PC-3 (cell line): ENCODE data around the gene SLC12A3. TPM values are rescaled to one million over a fixed set of nuclear protein-coding genes. Genes with fewer than 3 reads are reported as not detected.

ENCODE experiments used
- ATAC-seq: fragments of 200-7000 bp; cut with Tn5 transposase; 2 replicates; pipeline ENCODE4 v1.9.1; 2020; ENCODE audit warnings: mild to moderate bottlenecking, moderate library complexity
- BruUV-seq: library from RNA; stranded (reverse); fragments of 400-500 nt; replicated peaks from 2 replicates; lab custom pipeline; 2021; lab: Mats Ljungman, UMichigan
- CTCF ChIA-PET: fragments of 300-600 bp; sonication (Branson Sonifier 250); formaldehyde crosslinking; loops from one replicate; lab custom pipeline; 2022; ENCODE audit warnings: antibody characterized with exemption; lab: Charles Lee
- POLR2A ChIA-PET: fragments of 300-600 bp; sonication (Branson Sonifier 250); formaldehyde crosslinking; loops from one replicate; lab custom pipeline; 2022; ENCODE audit warnings: antibody characterized with exemption; ENCODE audit not compliant: unreplicated experiment; lab: Charles Lee
- DNase-seq: peaks from one replicate; pipeline ENCODE4 v3.0.0-alpha.2; 2015
- H2AFZ ChIP-seq: fragments of 300-600 bp; sonication (generic); 2 replicates; pipeline ENCODE4 v1.6.0; 2016; ENCODE audit warnings: antibody characterized with exemption, low read length
- H3F3A ChIP-seq: fragments of 300-600 bp; sonication (generic); one replicate; pipeline ENCODE4 v1.6.0; 2017; ENCODE audit warnings: antibody characterized with exemption, low read length, control low read depth, mild to moderate bottlenecking; ENCODE audit not compliant: unreplicated experiment
- H3K27ac ChIP-seq: fragments of 300-600 bp; sonication (generic); 2 replicates; pipeline ENCODE4 v1.5.1; 2016; ENCODE audit warnings: mild to moderate bottlenecking, low read length
- H3K27me3 ChIP-seq: fragments of 300-600 bp; sonication (generic); 2 replicates; pipeline ENCODE4 v1.6.1; 2016; ENCODE audit warnings: low read length, mixed read lengths
- H3K36me3 ChIP-seq: fragments of 300-600 bp; sonication (generic); 2 replicates; pipeline ENCODE4 v1.6.1; 2016; ENCODE audit warnings: low read depth, mixed run types, low read length, mixed read lengths
- H3K4me1 ChIP-seq: fragments of 300-600 bp; sonication (generic); 2 replicates; pipeline ENCODE4 v1.5.1; 2016; ENCODE audit warnings: low read length; ENCODE audit not compliant: insufficient read depth
- H3K4me2 ChIP-seq: fragments of 300-600 bp; sonication (generic); 2 replicates; pipeline ENCODE4 v1.6.0; 2016; ENCODE audit warnings: low read length
- H3K4me3 ChIP-seq: fragments of 300-600 bp; sonication (generic); 2 replicates; pipeline ENCODE4 v1.5.1; 2016; ENCODE audit warnings: mild to moderate bottlenecking, low read length, mixed read lengths
- H3K79me2 ChIP-seq: fragments of 300-600 bp; sonication (generic); 2 replicates; pipeline ENCODE4 v1.6.1; 2017; ENCODE audit warnings: low read length, mixed read lengths
- H3K9ac ChIP-seq: fragments of 300-600 bp; sonication (generic); 2 replicates; pipeline ENCODE4 v1.6.0; 2016; ENCODE audit warnings: mild to moderate bottlenecking, low read length
- H3K9me2 ChIP-seq: fragments of 300-600 bp; sonication (generic); replicated peaks from 2 replicates; pipeline ENCODE4 v1.6.1; 2016; ENCODE audit warnings: mixed run types, low read length, mixed read lengths
- H3K9me3 ChIP-seq: fragments of 300-600 bp; sonication (generic); 2 replicates; pipeline ENCODE4 v1.6.1; 2016; ENCODE audit warnings: low read length, mixed read lengths
- H4K20me1 ChIP-seq: fragments of 300-600 bp; sonication (generic); 2 replicates; pipeline ENCODE4 v1.6.1; 2016; ENCODE audit warnings: low read length, mixed read lengths
- CTCF ChIP-seq: fragments of 300-600 bp; sonication (generic); conservative IDR thresholded peaks from 2 replicates; pipeline ENCODE4 v1.5.1; 2017; ENCODE audit warnings: antibody characterized with exemption, low read depth, mild to moderate bottlenecking, low read length
- EZH2 ChIP-seq: fragments of 300-600 bp; sonication (generic); IDR thresholded peaks from one replicate; pipeline ENCODE4 v1.6.1; 2017; ENCODE audit warnings: antibody characterized with exemption, mild to moderate bottlenecking, low read length; ENCODE audit not compliant: unreplicated experiment
- EZH2phosphoT487 ChIP-seq: fragments of 300-600 bp; sonication (generic); IDR thresholded peaks from 2 replicates; pipeline ENCODE4 v1.6.1; 2018; ENCODE audit warnings: mild to moderate bottlenecking, antibody characterized with exemption, low read length, borderline replicate concordance
- intact Hi-C: fragments of 100-400 bp; cut with micrococcal nuclease; formaldehyde crosslinking; loops from 2 replicates; pipeline ENCODE4 v1.9.0; 2023
- total RNA-seq: library from RNA; depleted of rRNA; stranded (reverse); fragments of >200 nt; gene quantifications from 2 replicates; pipeline ENCODE4 v1.2.3, GENCODE V29; 2014

The SLC12A3 gene
- total RNA-seq, 1 experiment from 2014 or later: not detected

- ATAC-seq (no peak), DNase-seq (no peak)
- TF ChIP-seq EZH2: no peak
- H3K9ac ChIP-seq: no peak overlapping the region
- H3K27ac ChIP-seq: no peak overlapping the region
- POLR2A ChIA-PET: no interaction called here
- H2AFZ ChIP-seq: no peak overlapping the region
- H3K4me2 ChIP-seq: no peak overlapping the region
- H3F3A ChIP-seq: no peaks in the 10 kb centered on the region
- no TSS peak for BruUV-seq
- no peaks in the 10 kb centered on the region for H3K9me2 ChIP-seq
- H3K4me3 ChIP-seq: no peak overlapping the region
- peaks cover 11% of the 10 kb centered on the region; the same call in 1 of the 2 replicates for H3K36me3 ChIP-seq
- CTCF ChIA-PET: no interaction called here
- peaks cover 17% of the 10 kb centered on the region for H3K4me1 ChIP-seq
- H4K20me1 ChIP-seq: no peaks in the 10 kb centered on the region
- no peaks in the 10 kb centered on the region for H3K27me3 ChIP-seq
- intact Hi-C loops: loop anchor here (5.0 to 10.0 kb wide), 4 partner anchors 39 to 219 kb away; partner anchors contain the start of genes NLRC5 and SLC12A3
- H3K9me3 ChIP-seq: no peaks in the 10 kb centered on the region
- no peaks in the 10 kb centered on the region for H3K79me2 ChIP-seq
Measured at GRCh38 chr16:56948234-56948633, 83.2 kb downstream of the SLC12A3 start.

GRCh38 chr16:56950051-56950450, 85.0 kb downstream of the SLC12A3 start:
- intact Hi-C loops: no loop called here
- no TSS peak for BruUV-seq
- H3K27ac ChIP-seq: no peak overlapping the region
- H3K79me2 ChIP-seq: no peaks in the 10 kb centered on the region
- TF ChIP-seq CTCF: no peak
- CTCF ChIA-PET: no interaction called here
- DNase-seq (no peak), ATAC-seq (no peak)
- H3K4me3 ChIP-seq: no peak overlapping the region
- no peaks in the 10 kb centered on the region for H3K27me3 ChIP-seq
- no peaks in the 10 kb centered on the region for H3K9me3 ChIP-seq
- H2AFZ ChIP-seq: no peak overlapping the region
- H3K9ac ChIP-seq: no peak overlapping the region
- H3K36me3 ChIP-seq: no peaks in the 10 kb centered on the region
- POLR2A ChIA-PET: no interaction called here
- H3K9me2 ChIP-seq: no peaks in the 10 kb centered on the region
- H4K20me1 ChIP-seq: no peaks in the 10 kb centered on the region
- H3F3A ChIP-seq: no peaks in the 10 kb centered on the region
- H3K4me1 ChIP-seq: peaks cover 4% of the 10 kb centered on the region
- no peak overlapping the region for H3K4me2 ChIP-seq

GRCh38 chr16:56950455-56950854, 85.4 kb downstream of the SLC12A3 start:
- no peaks in the 10 kb centered on the region for H3K79me2 ChIP-seq
- H3K4me3 ChIP-seq: no peak overlapping the region
- DNase-seq (no peak), ATAC-seq (no peak)
- H4K20me1 ChIP-seq: no peaks in the 10 kb centered on the region
- H3K27ac ChIP-seq: no peak overlapping the region
- H2AFZ ChIP-seq: no peak overlapping the region
- no peak overlapping the region for H3K9ac ChIP-seq
- no peaks in the 10 kb centered on the region for H3K9me3 ChIP-seq
- no TSS peak for BruUV-seq
- H3F3A ChIP-seq: no peaks in the 10 kb centered on the region
- H3K9me2 ChIP-seq: no peaks in the 10 kb centered on the region
- CTCF ChIA-PET: no interaction called here
- intact Hi-C loops: no loop called here
- H3K27me3 ChIP-seq: no peaks in the 10 kb centered on the region
- H3K4me2 ChIP-seq: no peak overlapping the region
- no peak for TF ChIP-seq EZH2
- TF ChIP-seq CTCF: no peak
- no peak for TF ChIP-seq EZH2phosphoT487
- peaks cover under 1% of the 10 kb centered on the region; the same call in 1 of the 2 replicates for H3K4me1 ChIP-seq
- no peaks in the 10 kb centered on the region for H3K36me3 ChIP-seq
- POLR2A ChIA-PET: interaction anchor here (0.7 kb wide), 1 partner anchor 49 kb away, joined by 4 read pairs; no protein-coding TSS in a partner anchor
